K562 (cell line): ENCODE data around the gene EXOC4. TPM values are rescaled to one million over a fixed set of nuclear protein-coding genes. Genes with fewer than 3 reads are reported as not detected.
A peak's percentile ranks its signal among the peaks of the same experiment; 100 is the strongest.

Experiments
- ATAC-seq: fragments of 200-7000 bp; cut with Tn5 transposase; 3 replicates; pipeline ENCODE4 v1.9.1; 2020; ENCODE audit warnings: moderate library complexity
- BruUV-seq: library from RNA; stranded (reverse); fragments of 400-500 nt; replicated peaks from 2 replicates; lab custom pipeline; 2021; lab: Mats Ljungman, UMichigan
- CTCF ChIA-PET: fragments of 300-600 bp; formaldehyde crosslinking; extraction: SDS; loops from one replicate; lab custom pipeline; 2021; ENCODE audit warnings: low intra/inter-chr PET ratio; lab: Yijun Ruan, JAX
- POLR2A ChIA-PET: fragments of 300-600, 350-650 bp; sonication (Branson Sonifier 250); formaldehyde crosslinking; extraction: SDS; loops from one replicate; lab custom pipeline; 2021; ENCODE audit warnings: antibody characterized with exemption, inconsistent platforms; lab: Yijun Ruan, JAX
- DNase-seq, 4 experiments: peaks; one replicate each; pipeline versions ENCODE4 v3.0.0 to v3.0.0-alpha.2; 2011 to 2018; ENCODE audit warnings: low spot score in 3 of 4, mixed read lengths in 3 of 4; ENCODE audit errors: extremely low read depth in 1 of 4
- FAIRE-seq: peaks from 2 replicates; lab custom pipeline; 2011; peaks lifted over from hg19 to GRCh38; lab: Jason Lieb, UNC
- H2AFZ ChIP-seq: 2 replicates; pipeline ENCODE4 v1.6.0; 2011; ENCODE audit warnings: low read depth, low read length, control low read depth, inconsistent platforms
- H3K27ac ChIP-seq: fragments of 200-600 bp; 3 replicates; pipeline ENCODE4 v1.8.0; 2011; ENCODE audit warnings: low read depth, mild to moderate bottlenecking, control low read depth, inconsistent platforms, low read length, moderate library complexity, mixed read lengths; ENCODE audit errors: extremely low read depth
- H3K27me3 ChIP-seq, 2 experiments: fragments of 300-600 bp in 1 of 2; 2 replicates in 1 of 2; 3 replicates in 1 of 2; pipeline versions ENCODE4 v1.6.0 to v1.8.0; 2011; ENCODE audit warnings: inconsistent platforms in 2 of 2, low read length in 2 of 2, mild to moderate bottlenecking in 1 of 2, mixed read lengths in 1 of 2, moderate library complexity in 1 of 2; ENCODE audit not compliant: control insufficient read depth in 2 of 2, insufficient read depth in 2 of 2
- H3K36me3 ChIP-seq: fragments of 300-600 bp; 3 replicates; pipeline ENCODE4 v1.8.0; 2011; ENCODE audit warnings: mild to moderate bottlenecking, low read length, inconsistent platforms; ENCODE audit not compliant: control insufficient read depth, insufficient read depth
- H3K4me1 ChIP-seq, 2 experiments: fragments of 200-600 bp in 1 of 2; replicated peaks in 1 of 2; 2 replicates in 1 of 2; 3 replicates in 1 of 2; pipeline versions ENCODE4 v1.5.1 to v1.8.0; 2011; ENCODE audit warnings: inconsistent platforms in 2 of 2, low read length in 2 of 2, mild to moderate bottlenecking in 1 of 2, mixed read lengths in 1 of 2, moderate library complexity in 1 of 2; ENCODE audit not compliant: control insufficient read depth in 2 of 2, insufficient read depth in 2 of 2
- H3K4me2 ChIP-seq: 2 replicates; pipeline ENCODE4 v1.6.1; 2011; ENCODE audit warnings: low read length, control low read depth, inconsistent platforms, mixed read lengths; ENCODE audit not compliant: insufficient read depth
- H3K4me3 ChIP-seq: fragments of 200-600 bp; sonication (generic), shearing (Covaris generic); 2 replicates; pipeline ENCODE4 v1.5.1; 2016; ENCODE audit warnings: control low read depth, inconsistent platforms
- H3K79me2 ChIP-seq: fragments of 200-600 bp; 3 replicates; pipeline ENCODE4 v1.8.0; 2011; ENCODE audit warnings: low read length, inconsistent platforms; ENCODE audit not compliant: control insufficient read depth, insufficient read depth
- H3K9ac ChIP-seq, 2 experiments: 2 replicates each; pipeline versions ENCODE4 v1.6.0 to v1.6.1; 2011; ENCODE audit warnings: low read depth in 2 of 2, low read length in 2 of 2, control low read depth in 1 of 2, inconsistent platforms in 1 of 2, mild to moderate bottlenecking in 1 of 2, mixed read lengths in 1 of 2; ENCODE audit not compliant: insufficient read depth in 1 of 2
- H3K9me1 ChIP-seq: one replicate; pipeline ENCODE4 v1.6.0; 2011; ENCODE audit warnings: inconsistent platforms, mild to moderate bottlenecking, low read length, moderate library complexity; ENCODE audit not compliant: control insufficient read depth, insufficient read depth
- H3K9me3 ChIP-seq: replicated peaks from 2 replicates; pipeline ENCODE4 v1.5.1; 2011; ENCODE audit warnings: low read depth, low read length, inconsistent platforms; ENCODE audit not compliant: control insufficient read depth, insufficient read depth
- H4K20me1 ChIP-seq: replicated peaks from 2 replicates; pipeline ENCODE4 v1.6.1; 2011; ENCODE audit warnings: low read length, inconsistent platforms, mixed read lengths; ENCODE audit not compliant: control insufficient read depth, insufficient read depth
- CBX3 ChIP-seq, 2 experiments: IDR thresholded peaks; 1 replicate in 1 of 2; 2 replicates in 1 of 2; pipeline ENCODE4 v1.6.1; 2012; ENCODE audit warnings: inconsistent platforms in 2 of 2, low read length in 2 of 2, borderline replicate concordance in 1 of 2, control low read depth in 1 of 2
- CBX8 ChIP-seq: fragments of 200-600 bp; sonication (generic); IDR thresholded peaks from 2 replicates; pipeline ENCODE4 v1.6.1; 2012; ENCODE audit warnings: borderline replicate concordance, mixed run types, low read depth, mild to moderate bottlenecking, moderate library complexity, mixed read lengths, low read length, control low read depth, inconsistent platforms; ENCODE audit not compliant: poor library complexity, severe bottlenecking; ENCODE audit errors: extremely low read depth
- COPS2 ChIP-seq: fragments of 450-650 bp; conservative IDR thresholded peaks from 2 replicates; pipeline ENCODE4 v1.6.1; 2016; ENCODE audit warnings: mild to moderate bottlenecking, moderate library complexity
- ESRRA ChIP-seq: fragments of 450-650 bp; IDR thresholded peaks from 2 replicates; pipeline ENCODE4 v1.6.1; 2014; ENCODE audit warnings: low read depth, mild to moderate bottlenecking, moderate library complexity, borderline replicate concordance
- HCFC1 ChIP-seq: IDR thresholded peaks from 2 replicates; pipeline ENCODE4 v1.6.1; 2012; ENCODE audit warnings: low read depth, low read length, improper control_type of control experiment
- HSF4 ChIP-seq: fragments of 250-450 bp; sonication (Bioruptor Pico); IDR thresholded peaks from 2 replicates; pipeline ENCODE4 v2.1.2; 2022; ENCODE audit warnings: mild to moderate bottlenecking, moderate library complexity, borderline replicate concordance
- MAFG ChIP-seq: fragments of 450-650 bp; conservative IDR thresholded peaks from 2 replicates; pipeline ENCODE4 v1.6.1; 2016; ENCODE audit warnings: missing genetic modification characterization, missing compliant biosample characterization
- NFRKB ChIP-seq: fragments of 450-650 bp; IDR thresholded peaks from 2 replicates; pipeline ENCODE4 v1.6.1; 2016; ENCODE audit warnings: low read depth
- NR2C2 ChIP-seq, 2 experiments: fragments of 200-800 bp in 1 of 2; sonication (Bioruptor generic) in 1 of 2; sonication (generic) in 1 of 2; formaldehyde crosslinking in 1 of 2; IDR thresholded peaks; 2 replicates each; pipeline versions ENCODE4 v1.6.1 to v1.8.0; 2016 to 2022; ENCODE audit warnings: mild to moderate bottlenecking in 1 of 2, missing compliant biosample characterization in 1 of 2, missing genetic modification characterization in 1 of 2, missing genetic modification reagents in 1 of 2
- PTBP1 ChIP-seq: fragments of 200-400 bp; formaldehyde crosslinking; IDR thresholded peaks from 2 replicates; pipeline ENCODE4 v1.6.1; 2017; ENCODE audit warnings: low read depth, low read length
- RAD51 ChIP-seq: fragments of 450-650 bp; IDR thresholded peaks from 2 replicates; pipeline ENCODE4 v1.7.1; 2016; ENCODE audit warnings: low read depth, mild to moderate bottlenecking, borderline replicate concordance
- RBM39 ChIP-seq: fragments of 200-400 bp; formaldehyde crosslinking; optimal IDR thresholded peaks from 2 replicates; pipeline ENCODE3; 2018; ENCODE audit warnings: low read depth, low read length
- SLC30A9 ChIP-seq: fragments of 250-450 bp; sonication (Bioruptor Pico); IDR thresholded peaks from 2 replicates; pipeline ENCODE4 v1.8.0; 2022; ENCODE audit warnings: mild to moderate bottlenecking, moderate library complexity
- SMARCB1 ChIP-seq: IDR thresholded peaks from 2 replicates; pipeline ENCODE4 v1.6.1; 2011; ENCODE audit warnings: improper control_type of control experiment, low read depth; ENCODE audit not compliant: insufficient read length
- TARDBP ChIP-seq: fragments of 450-650 bp; IDR thresholded peaks from 2 replicates; pipeline ENCODE4 v1.6.1; 2016
- ZNF316 ChIP-seq: fragments of 450-650 bp; IDR thresholded peaks from 2 replicates; pipeline ENCODE4 v1.6.1; 2016
- WGBS: fragments of 100-300 bp; shearing (Covaris generic); methylation state at CpG from one replicate; pipeline ENCODE4 v1.1.6; 2016; ENCODE audit warnings: low coverage, mixed read lengths; ENCODE audit not compliant: insufficient coverage; ENCODE audit errors: missing lambda C conversion rate; 5-methylcytosine and 5-hydroxymethylcytosine counted together
- in situ Hi-C: fragments of 300-500 bp; cut with MboI; formaldehyde crosslinking; loops from 4 replicates; pipeline ENCODE4 v1.15.0; 2018; ENCODE audit warnings: inconsistent platforms, mixed read lengths
- intact Hi-C: fragments of 100-400 bp; cut with micrococcal nuclease; formaldehyde crosslinking; loops from 2 replicates; pipeline ENCODE4 v1.14.2; 2022
- polyA plus RNA-seq, 8 experiments: library from polyadenylated mRNA; depleted of rRNA in 4 of 8; stranded (reverse) in 5 of 8; unstranded in 3 of 8; fragments of >200 nt; fragmentation: Nextera tagmentation in 2 of 8; fragmentation: Illumina TruSeq in 1 of 8; extraction: Ambion mirVana in 2 of 8; extraction: Trizol in 1 of 8; gene quantifications; 2 replicates each; pipeline versions ENCODE4 v1.2.1 to v1.2.3, GENCODE V29; 2011 to 2014; ENCODE audit warnings: inconsistent platforms in 1 of 8, missing spikeins in 1 of 8
- total RNA-seq, 7 experiments: library from RNA; depleted of rRNA in 6 of 7; stranded (reverse); fragments of >200 nt in 6 of 7; fragmentation: Illumina TruSeq in 2 of 7; extraction: Trizol in 2 of 7; gene quantifications; 2 replicates each; pipeline versions ENCODE4 v1.2.1 to v1.2.3, GENCODE V29; 2011 to 2021; ENCODE audit warnings: low replicate concordance in 1 of 7

Gene EXOC4
- total and polyA plus RNA-seq, 9 of the 15 experiments (the other 6 are each of a cell fraction or from before 2014, with no cell fraction given) = 18.5 to 73.1 (median 46.6) TPM

DNA sequence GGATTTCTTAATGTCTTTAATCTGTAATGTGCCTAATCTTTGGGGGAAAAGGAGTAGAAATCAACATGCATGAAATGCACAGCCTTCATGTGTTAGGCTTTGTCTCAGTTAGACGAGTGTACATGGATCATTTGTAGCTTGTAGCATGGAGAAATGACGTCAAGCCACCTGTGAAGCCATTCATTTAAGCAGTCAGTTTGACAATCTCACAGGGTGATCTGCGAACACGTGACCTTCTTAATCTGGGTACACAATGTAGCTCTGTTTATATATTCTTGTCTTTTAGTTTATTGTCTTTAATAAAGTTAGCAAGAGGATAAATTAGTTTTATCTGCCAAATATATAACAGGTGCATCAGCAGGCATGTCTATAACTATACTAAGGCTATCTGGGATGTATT lies 522.3 kb downstream of the EXOC4 start:
- Histone ChIP-seq H3K27ac (no peak overlapping the region), H3K79me2 (no peaks in the 10 kb centered on the region), H4K20me1 (no peaks in the 10 kb centered on the region), H3K9ac (no peak overlapping the region), H3K27me3 (no peaks in the 10 kb centered on the region), H3K4me3 (no peak overlapping the region), H3K36me3 (no peaks in the 10 kb centered on the region), H3K9me1 (no peaks in the 10 kb centered on the region), H3K9me3 (no peaks in the 10 kb centered on the region), H3K4me1 (no peaks in the 10 kb centered on the region), H3K4me2 (no peak overlapping the region), H2AFZ (no peak overlapping the region)
- CTCF ChIA-PET = no interaction called here
- no TSS peak for BruUV-seq
- in situ Hi-C loops = no loop called here
- DNase-seq (no peak), ATAC-seq (no peak), FAIRE-seq (no peak)
- 22% methylated on average over 4 of the region's 4 CpGs for WGBS
- TF ChIP-seq NR2C2 (CRISPR knock-in tag; IDR thresholded peaks at IDR 0.05) (no peak), NR2C2 (tag; IDR thresholded peaks at IDR 0.05) (no peak), RAD51 (peak; percentile 44; the same call in 1 of the 2 replicates), RBM39 (no peak)
- intact Hi-C loops = no loop called here
- POLR2A ChIA-PET = no interaction called here

GRCh38 chr7:133776266-133776665 lies 523.4 kb downstream of the EXOC4 start:
- ATAC-seq = no peak
- WGBS = 11% methylated on average over 3 of the region's 3 CpGs
- no peak overlapping the region for H3K4me2 ChIP-seq
- H3K27me3 ChIP-seq = no peaks in the 10 kb centered on the region
- H3K79me2 ChIP-seq = no peaks in the 10 kb centered on the region
- DNase-seq = no peak
- H3K4me3 ChIP-seq = no peak overlapping the region
- H2AFZ ChIP-seq = no peak overlapping the region
- BruUV-seq = no TSS peak
- POLR2A ChIA-PET = no interaction called here
- intact Hi-C loops (no loop called here), in situ Hi-C loops (no loop called here)
- TF ChIP-seq CBX3 (IDR thresholded peaks at IDR 0.05; ENCODE audit: borderline replicate concordance in 1 of 2, low read length in 2 of 2) (no peak), SMARCB1 (no peak), SLC30A9 (CRISPR knock-in tag) (no peak), ZNF316 (no peak), HSF4 (CRISPR knock-in tag) (no peak), HCFC1 (no peak), CBX8 (no peak), MAFG (no peak), ESRRA (no peak), COPS2 (no peak), NFRKB (no peak), PTBP1 (no peak), TARDBP (no peak)
- no peak overlapping the region for H3K27ac ChIP-seq
- H3K36me3 ChIP-seq = no peaks in the 10 kb centered on the region
- no peaks in the 10 kb centered on the region for H3K9me1 ChIP-seq
- H4K20me1 ChIP-seq = no peaks in the 10 kb centered on the region
- H3K4me1 ChIP-seq = no peaks in the 10 kb centered on the region
- CTCF ChIA-PET = no interaction called here
- no peaks in the 10 kb centered on the region for H3K9me3 ChIP-seq
- no peak overlapping the region for H3K9ac ChIP-seq
- no peak for FAIRE-seq
